ENCODE results near the gene SCN10A. TPM values are rescaled to one million over a fixed set of nuclear protein-coding genes. Genes with fewer than 3 reads are reported as not detected.
A peak's percentile ranks its signal among the peaks of the same experiment; 100 is the strongest.

SCN10A gene
- polyA plus RNA-seq, 1 of the 3 experiments (the other 2 are of a cell fraction), result not detected

GRCh38 chr3:38707730-38708129, 108.3 kb downstream of the SCN10A start:
- Histone ChIP-seq H3K4me1 (ENCODE audit: control insufficient read depth in 1 of 2, insufficient read depth in 2 of 2, low read depth in 1 of 2, low read length in 1 of 2) (no peaks in the 10 kb centered on the region), H3K9ac (no peak overlapping the region), H3K27me3 (ENCODE audit: insufficient read depth) (no peaks in the 10 kb centered on the region; the same call in 1 of the 2 replicates), H3F3A (replicated peaks; ENCODE audit: insufficient read depth) (no peaks in the 10 kb centered on the region), H3K36me3 (replicated peaks in 1 of 2; ENCODE audit: control insufficient read depth in 1 of 2, insufficient read depth in 2 of 2, low read length in 1 of 2) (no peaks in the 10 kb centered on the region), H4K20me1 (ENCODE audit: insufficient read depth) (no peaks in the 10 kb centered on the region), H3K9me3 (no peaks in the 10 kb centered on the region), H2AFZ (ENCODE audit: low read depth) (no peak overlapping the region), H3K4me2 (no peak overlapping the region), H3K4me3 (ENCODE audit: low read depth in 2 of 2, low read length in 1 of 2) (no peak overlapping the region), H3K79me2 (ENCODE audit: insufficient read depth) (no peaks in the 10 kb centered on the region), H3K9me2 (no peaks in the 10 kb centered on the region), H3K27ac (ENCODE audit: low read depth in 2 of 2, low read length in 1 of 2) (no peak overlapping the region)
- DNase-seq, result no peak
- 0% methylated on average over 1 of the region's 1 CpG for WGBS (ENCODE audit: low lambda C conversion rate)
- TF ChIP-seq SMC3 (IDR thresholded peaks at IDR 0.05; ENCODE audit: low read depth, low read length), result no peak
- no peak for TF ChIP-seq FOXJ3 (CRISPR knock-in tag; IDR thresholded peaks at IDR 0.05)
- no peak for TF ChIP-seq SIN3A (IDR thresholded peaks at IDR 0.05; ENCODE audit: borderline replicate concordance, low read depth, low read length)
- TF ChIP-seq ELF1 (IDR thresholded peaks at IDR 0.05), result no peak
- no peak for TF ChIP-seq POLR2AphosphoS5 (IDR thresholded peaks at IDR 0.05; ENCODE audit: low read depth, low read length)
- TF ChIP-seq NRF1 (IDR thresholded peaks at IDR 0.05; ENCODE audit: low read depth, low read length), result no peak
- no peak for TF ChIP-seq RCOR1 (IDR thresholded peaks at IDR 0.05; ENCODE audit: low read length)
- TF ChIP-seq JUND (IDR thresholded peaks at IDR 0.05), result no peak
- TF ChIP-seq CTCF (IDR thresholded peaks at IDR 0.05), result peak; percentile 40
- ChIA-PET POLR2A (no interaction called here), CTCF (interaction anchor here (1.8 kb wide), 1 partner anchor 136 kb away, joined by 6 read pairs; no protein-coding TSS in a partner anchor)

GRCh38 chr3:38706961-38707360, 109.1 kb downstream of the SCN10A start:
- no peaks in the 10 kb centered on the region for H3K36me3 ChIP-seq (replicated peaks in 1 of 2; ENCODE audit: control insufficient read depth in 1 of 2, insufficient read depth in 2 of 2, low read length in 1 of 2)

More at GRCh38 chr3:38706961-38707360, 109.1 kb downstream of the SCN10A start:
- H3K27me3 ChIP-seq (ENCODE audit: insufficient read depth), result no peaks in the 10 kb centered on the region; the same call in 1 of the 2 replicates
- no peaks in the 10 kb centered on the region for H4K20me1 ChIP-seq (ENCODE audit: insufficient read depth)
- no peaks in the 10 kb centered on the region for H3K79me2 ChIP-seq (ENCODE audit: insufficient read depth)
- DNase-seq, result no peak
- H2AFZ ChIP-seq (ENCODE audit: low read depth), result no peak overlapping the region
- H3K9me2 ChIP-seq, result no peaks in the 10 kb centered on the region
- ChIA-PET POLR2A (no interaction called here), CTCF (interaction anchor here (1.8 kb wide), 1 partner anchor 137 kb away, joined by 6 read pairs; no protein-coding TSS in a partner anchor)
- no peaks in the 10 kb centered on the region for H3K9me3 ChIP-seq
- no peak overlapping the region for H3K27ac ChIP-seq (ENCODE audit: low read depth in 2 of 2, low read length in 1 of 2)
- H3K4me1 ChIP-seq (ENCODE audit: control insufficient read depth in 1 of 2, insufficient read depth in 2 of 2, low read depth in 1 of 2, low read length in 1 of 2), result no peaks in the 10 kb centered on the region
- TF ChIP-seq IRF3 (IDR thresholded peaks at IDR 0.05; ENCODE audit: low read depth, low read length) (no peak), CHD2 (IDR thresholded peaks at IDR 0.05; ENCODE audit: low read length, partially characterized antibody) (no peak)
- WGBS (ENCODE audit: low lambda C conversion rate), result 13% methylated on average over 1 of the region's 2 CpGs
- no peak overlapping the region for H3K9ac ChIP-seq
- H3F3A ChIP-seq (replicated peaks; ENCODE audit: insufficient read depth), result no peaks in the 10 kb centered on the region
- no peak overlapping the region for H3K4me3 ChIP-seq (ENCODE audit: low read depth in 2 of 2, low read length in 1 of 2)
- H3K4me2 ChIP-seq, result no peak overlapping the region

Data from SK-N-SH (cell line).